GM18858 (cell line): Measurements from ENCODE around the gene VEGFA.
"Not testable (repeated sequence)": the region's sequence is repeated elsewhere in the genome, so short reads cannot be mapped to it uniquely, and the experiment has no call there.

ENCODE experiments used
- ATAC-seq: cut with Tn5 transposase; IDR thresholded peaks from one replicate; pipeline ENCODE4 v1.9.1; 2021; ENCODE audit not compliant: unreplicated experiment

Gene VEGFA

DNA sequence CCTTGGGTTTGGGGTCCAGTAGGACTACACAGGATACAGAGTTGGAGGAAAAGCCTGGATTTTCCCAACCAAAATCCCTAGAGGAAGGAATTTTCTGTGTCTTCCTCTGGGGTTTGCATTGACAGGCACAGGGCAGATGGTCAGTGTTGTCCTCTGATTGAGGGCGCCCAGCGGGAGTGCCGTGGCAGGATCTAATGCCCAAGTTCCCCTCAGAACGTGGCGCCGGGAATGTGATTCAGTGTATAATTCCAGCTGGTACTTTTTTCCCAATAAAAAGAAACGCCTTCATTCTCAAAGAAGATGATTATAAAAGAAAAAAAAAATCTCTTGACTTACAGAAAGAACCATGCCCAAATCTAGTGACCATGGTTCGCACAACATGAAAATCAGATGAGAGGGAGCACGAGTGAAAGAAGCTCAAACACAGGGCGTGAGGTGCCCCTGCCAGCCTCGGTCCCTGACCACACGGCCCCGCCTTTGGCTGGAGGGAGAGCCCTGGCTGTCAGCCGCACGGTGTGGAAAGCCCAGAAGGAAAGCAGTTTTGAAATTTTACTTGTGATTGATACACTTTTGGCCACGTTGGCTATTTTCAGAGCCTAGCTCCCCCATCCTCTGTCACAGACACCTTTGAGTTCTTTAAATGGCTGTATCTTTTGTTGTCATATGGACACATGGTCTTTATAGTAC, 31.6 kb downstream of the VEGFA start:
- no peak for ATAC-seq

GRCh38 chr6:43803055-43803782, 33.2 kb downstream of the VEGFA start:
- no peak for ATAC-seq

DNA sequence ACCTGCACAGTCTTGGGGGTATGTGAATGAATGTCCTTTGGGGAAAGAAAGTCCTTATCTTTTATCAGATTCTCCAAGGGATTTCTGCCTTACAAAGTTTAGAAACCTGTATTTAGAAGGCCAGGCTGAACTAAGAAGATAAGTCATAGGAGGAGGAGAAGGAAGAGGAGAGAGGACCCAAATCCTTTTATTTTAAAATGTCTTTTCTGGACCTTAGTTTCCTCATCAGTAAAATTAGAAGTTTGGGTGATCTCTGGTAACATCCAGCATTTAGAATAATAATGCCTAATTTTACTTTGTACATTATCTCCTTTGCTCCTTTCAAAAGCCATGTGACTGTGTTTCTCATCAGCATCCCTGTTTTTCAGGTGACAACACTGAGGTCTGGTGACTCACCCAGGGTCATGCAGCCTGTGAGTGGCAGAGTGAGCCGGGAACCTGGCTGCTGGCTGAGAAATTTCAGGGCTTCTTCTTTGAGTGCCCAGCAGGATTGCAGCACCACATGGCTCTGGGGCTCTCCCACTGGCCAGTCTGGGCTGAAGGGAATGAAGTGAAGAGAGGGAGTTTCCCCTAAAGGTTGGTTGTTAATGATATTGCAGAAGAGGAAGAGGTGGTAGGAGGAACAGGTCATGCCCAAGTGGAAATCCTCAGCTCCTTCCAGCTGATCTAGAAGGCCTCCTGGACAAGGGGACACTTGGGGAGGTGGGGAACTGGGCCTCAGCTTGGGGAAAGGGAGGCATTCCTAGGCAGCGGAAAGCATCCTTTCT, 34.0 kb downstream of the VEGFA start:
- ATAC-seq: no peak

GRCh38 chr6:43804550-43805223, 34.7 kb downstream of the VEGFA start:
- ATAC-seq: no peak

DNA sequence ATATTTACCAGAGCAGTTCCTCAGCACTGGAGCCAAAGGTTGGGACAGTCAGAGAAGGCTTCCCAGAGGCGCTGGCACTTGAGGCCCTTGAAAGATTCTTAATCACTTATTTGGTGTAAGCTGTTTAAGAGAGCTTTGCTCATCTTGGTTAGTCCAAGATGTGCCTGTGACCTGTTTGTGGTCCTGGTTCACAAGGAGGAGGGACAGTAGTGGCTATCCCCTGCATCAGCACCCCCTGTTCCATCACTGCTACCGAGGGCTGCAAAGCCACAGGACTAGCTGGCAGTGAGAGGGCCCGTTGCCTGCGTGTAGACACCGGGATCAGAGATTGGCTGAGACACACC, 35.7 kb downstream of the VEGFA start:
- ATAC-seq: no peak

DNA sequence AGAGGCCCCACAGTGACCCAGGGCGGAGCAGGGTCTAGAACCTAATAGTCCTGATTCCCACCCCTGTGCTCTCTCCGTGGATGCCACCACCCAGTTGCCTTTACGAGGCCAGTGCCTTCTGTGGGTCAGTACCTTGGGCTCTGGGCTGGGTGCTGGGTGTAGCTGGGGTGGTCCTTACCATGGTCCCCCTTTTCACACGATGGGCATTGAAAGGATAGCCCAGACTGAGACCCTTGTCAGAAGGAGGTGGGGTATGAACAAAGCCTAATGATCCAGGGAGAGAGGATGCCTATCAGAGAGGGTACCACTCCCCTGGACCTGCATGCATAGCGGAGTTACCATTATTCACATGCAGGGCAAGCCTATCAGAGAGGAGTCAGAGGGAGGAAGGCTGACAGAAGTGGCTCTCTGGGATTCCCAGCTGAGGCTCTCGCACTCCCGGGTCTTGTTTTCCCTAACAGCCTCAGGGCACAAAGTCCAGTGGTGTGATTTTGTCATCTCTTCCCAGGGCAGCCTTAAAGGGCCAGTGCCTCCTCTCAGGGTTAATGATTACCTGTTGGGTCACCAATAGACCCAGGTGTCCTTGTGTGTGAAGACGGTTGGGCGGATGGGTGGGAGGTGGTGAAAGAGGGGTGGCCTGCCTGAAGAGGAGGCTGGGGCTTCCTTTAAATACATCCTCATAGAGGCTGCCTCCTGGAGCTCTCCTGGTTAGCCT, 36.2 kb downstream of the VEGFA start:
- no peak for ATAC-seq

DNA sequence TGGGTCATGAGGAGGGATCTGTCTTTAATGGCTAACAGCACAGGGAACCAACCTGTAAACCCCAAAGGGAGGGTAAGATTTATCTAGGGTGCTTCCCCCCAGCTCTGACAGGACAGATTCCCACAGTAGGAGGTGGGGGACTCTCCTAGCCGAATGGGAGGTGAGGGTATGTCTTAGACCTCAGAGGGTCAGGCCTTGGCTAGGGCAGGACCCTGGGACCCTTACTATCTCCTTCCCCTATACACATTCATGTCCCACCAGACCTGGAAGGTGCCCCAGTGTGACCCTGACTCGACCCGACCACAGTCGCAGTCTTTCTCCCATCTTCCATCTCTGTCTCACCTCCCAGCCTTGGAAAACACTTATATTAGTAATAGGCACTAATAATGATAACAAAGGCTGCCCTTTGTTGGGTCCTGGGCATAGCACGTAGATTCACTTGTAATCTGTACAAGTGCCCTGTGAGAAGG, 36.8 kb downstream of the VEGFA start:
- no peak for ATAC-seq

GRCh38 chr6:43807228-43808061, 37.4 kb downstream of the VEGFA start:
- ATAC-seq: no peak

DNA sequence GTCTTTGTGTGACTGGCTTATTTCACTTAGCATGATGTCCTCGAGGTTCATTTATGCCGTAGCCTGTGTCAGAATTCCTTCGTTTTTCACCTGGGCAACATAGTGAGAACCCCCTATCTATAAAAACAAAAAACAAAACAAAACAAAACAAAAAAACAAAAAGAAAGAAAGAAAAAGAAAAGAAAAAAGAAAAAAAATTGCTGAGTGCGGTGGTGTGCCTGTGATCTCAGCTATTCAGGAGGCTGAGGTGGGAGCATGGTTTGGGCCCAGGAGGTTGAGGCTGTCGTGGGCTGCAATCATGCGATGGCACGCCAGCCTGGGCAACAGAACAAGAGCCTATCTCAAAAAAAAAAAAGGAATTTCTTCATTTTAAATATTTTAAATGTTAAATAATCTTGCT, 38.4 kb downstream of the VEGFA start:
- no peak for ATAC-seq

DNA sequence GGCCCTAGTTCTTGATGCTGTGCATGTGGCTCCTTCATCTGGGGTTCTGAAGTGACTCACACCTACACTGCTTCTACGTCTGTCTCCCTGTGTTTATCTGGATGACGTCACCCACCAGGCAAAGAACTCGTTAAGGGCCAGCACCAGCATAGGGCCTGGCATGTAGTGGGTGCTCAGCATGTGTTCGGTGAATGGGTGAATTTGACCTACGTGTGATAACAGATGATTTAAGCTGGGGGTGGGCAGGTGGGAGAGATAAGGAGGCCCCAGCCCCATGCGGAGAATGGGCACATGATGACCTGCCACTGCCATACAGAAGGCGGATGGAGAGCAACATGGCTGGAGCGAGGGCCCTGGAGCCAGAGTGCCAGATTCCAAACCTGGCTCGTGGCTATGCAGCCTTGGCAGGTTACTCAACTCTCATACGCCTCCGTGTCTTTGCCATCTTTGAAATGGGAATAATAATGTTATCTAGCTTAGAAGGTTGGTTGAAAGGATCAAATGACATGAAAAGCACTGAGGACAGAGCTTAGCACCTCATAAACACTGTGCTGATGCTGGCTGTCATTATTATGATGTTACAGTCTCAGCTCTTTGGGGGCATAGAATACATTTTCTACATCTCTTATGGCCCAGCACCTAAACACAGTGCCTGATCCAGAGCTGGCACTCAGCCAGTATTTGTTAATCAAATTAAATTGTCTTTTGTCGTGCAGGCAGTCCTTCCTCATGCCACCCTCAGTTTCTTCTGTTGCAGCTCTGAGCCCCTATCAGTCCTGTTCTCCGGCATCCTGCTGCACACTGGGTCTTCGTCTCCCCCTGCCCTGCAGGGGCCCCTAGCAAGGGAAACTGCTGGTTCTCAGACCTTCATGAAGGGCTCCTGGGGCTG, 39.6 kb downstream of the VEGFA start:
- no peak for ATAC-seq

GRCh38 chr6:43810965-43811732, 41.1 kb downstream of the VEGFA start:
- ATAC-seq: no peak

DNA sequence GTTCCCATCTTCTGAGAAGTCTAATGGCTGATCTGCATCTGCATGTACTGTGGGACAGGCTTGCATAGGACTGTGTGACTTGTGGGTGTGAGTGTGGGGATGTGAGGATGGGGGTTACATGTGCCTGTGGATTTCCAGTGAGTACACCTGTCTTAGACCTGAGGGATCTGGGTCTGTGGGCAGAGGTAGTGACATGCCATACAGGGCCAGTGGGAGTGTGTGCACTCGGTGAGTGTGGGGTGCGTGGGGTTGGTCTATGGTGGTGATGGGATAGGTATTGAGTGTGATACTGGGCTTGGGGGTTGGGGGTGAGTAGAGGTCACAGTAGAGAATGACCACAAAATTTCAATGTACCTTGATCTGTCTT, 41.7 kb downstream of the VEGFA start:
- ATAC-seq: no peak

- no peak for ATAC-seq
Observed at GRCh38 chr6:43812850-43813578, 43.0 kb downstream of the VEGFA start.

- ATAC-seq: no peak
Observed at GRCh38 chr6:43814111-43814510, 44.1 kb downstream of the VEGFA start.

DNA sequence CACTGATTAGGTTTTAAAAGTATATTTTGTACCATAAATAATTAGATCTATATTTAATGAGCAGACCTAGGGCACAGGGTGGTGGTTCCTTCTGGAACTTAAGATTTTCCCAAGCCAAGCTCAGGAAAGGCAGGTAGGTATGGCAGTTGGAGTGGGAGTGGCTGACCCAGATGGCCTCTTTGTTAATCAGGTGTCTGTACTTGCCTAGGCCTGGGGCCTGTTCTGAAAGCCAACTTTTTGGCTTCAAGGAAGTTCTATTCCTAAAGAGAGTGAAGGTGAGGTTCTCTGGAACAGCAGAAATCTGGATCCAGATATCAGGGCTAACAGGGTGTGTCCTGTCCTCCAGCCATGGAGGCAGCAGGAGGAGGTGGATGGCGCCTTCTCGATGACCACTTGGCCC, 44.9 kb downstream of the VEGFA start:
- ATAC-seq: no peak

GRCh38 chr6:43817192-43817591, 47.2 kb downstream of the VEGFA start:
- no peak for ATAC-seq

DNA sequence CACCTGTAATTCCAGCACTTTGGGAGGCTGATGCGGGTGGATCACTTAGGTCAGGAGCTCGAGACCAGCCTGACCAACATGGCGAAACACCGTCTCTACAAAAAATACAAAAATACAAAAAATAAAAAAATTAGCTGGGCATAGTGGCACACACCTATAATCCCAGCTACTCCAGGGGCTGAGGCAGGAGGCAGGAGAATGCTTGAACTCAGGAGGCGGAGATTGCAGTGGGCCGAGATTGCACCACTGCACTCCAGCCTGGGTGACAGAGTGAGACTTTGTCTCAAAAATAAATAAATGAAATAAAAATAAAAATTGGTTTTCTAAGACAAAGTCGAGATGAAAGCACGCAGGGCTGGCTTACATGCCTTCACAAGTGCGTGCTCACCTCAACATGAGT, 49.0 kb downstream of the VEGFA start:
- ATAC-seq: not testable (repeated sequence)

DNA sequence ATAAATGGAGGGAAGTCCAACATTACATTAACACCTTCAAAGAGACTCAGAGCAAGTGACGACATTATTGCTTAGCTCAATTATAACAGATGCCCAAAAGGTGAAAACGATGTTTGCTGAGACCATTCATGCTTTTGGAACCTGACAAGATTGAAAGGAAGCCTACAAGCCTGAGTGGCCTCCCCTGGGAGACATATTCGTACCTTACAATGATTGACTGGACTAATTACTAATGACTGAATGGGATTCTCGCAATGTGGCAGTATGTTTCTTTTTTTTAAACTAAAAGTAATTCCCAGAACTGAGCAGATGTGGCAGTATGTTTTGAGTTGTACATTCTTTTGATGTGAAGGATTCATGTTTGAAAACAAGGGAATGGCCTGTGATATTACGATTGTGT, 49.9 kb downstream of the VEGFA start:
- ATAC-seq: no peak
